ENCODE data around the gene CDH23.

CDH23 gene

GRCh38 chr10:71767420-71768035 lies 370.8 kb downstream of the CDH23 start:
- no peak for FAIRE-seq

- FAIRE-seq = no peak
Observed at GRCh38 chr10:71769279-71769823, 372.6 kb downstream of the CDH23 start.

DNA sequence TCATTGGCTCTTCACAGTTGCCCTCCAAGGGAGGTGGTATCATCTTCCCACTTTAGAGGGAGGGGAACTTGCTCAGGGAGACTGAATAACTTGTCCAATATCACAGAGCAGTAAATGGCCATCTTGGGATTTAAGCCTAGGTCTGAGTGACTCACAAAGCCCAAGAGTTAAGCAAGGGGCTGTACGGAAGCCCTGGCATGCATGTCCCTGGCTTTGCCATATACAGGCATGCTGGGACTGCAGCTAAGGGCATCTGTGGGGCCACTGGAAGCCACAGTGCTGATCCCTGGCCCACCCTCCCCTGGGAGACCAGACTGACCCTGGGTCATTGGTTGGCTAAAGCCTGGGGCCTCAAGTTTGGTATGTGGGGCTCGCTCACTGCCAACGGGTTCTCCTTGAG lies 373.5 kb downstream of the CDH23 start:
- FAIRE-seq = no peak

GRCh38 chr10:71770789-71771188 lies 374.1 kb downstream of the CDH23 start:
- no peak for FAIRE-seq

- no peak for FAIRE-seq
Observed at GRCh38 chr10:71771204-71771603, 374.5 kb downstream of the CDH23 start.

DNA sequence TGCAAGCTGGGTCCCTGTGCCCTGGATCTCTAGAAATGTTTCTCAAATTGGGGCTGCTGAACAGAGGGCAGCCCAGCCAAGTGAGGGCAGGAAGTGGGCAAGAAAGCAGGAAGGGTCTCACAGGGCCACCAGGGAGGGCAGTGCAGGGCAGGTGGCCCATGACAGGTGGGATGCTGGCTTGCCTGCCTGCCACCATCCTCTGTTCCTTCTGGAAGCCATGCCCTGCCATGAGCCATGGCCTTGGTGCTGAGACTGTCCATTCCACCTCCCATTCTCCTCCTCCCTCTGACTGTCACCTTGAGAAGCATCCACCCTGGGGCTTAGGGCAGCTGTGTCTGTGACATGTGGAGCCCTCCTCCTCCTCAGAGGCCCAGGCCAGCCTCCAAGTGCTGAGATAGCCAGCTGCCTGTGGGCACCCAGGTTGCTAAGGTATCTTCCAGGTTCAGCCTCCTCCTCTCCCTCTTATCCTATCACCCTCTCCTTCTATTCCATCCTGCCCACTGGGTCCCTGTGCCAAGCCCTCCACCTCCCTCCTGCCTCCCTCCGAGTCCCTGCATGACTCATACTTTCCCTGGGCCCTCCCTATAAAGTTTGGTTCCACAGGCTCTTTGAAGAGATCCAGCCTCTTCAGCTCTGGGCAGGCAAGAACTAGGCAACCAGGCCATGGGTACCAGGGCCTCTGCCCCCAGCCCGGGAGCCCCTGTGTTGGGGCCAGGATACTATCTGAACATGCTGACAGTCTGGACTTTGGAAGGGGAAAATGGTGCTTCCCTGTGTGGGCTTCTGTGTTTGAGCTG lies 375.3 kb downstream of the CDH23 start:
- no peak for FAIRE-seq

DNA sequence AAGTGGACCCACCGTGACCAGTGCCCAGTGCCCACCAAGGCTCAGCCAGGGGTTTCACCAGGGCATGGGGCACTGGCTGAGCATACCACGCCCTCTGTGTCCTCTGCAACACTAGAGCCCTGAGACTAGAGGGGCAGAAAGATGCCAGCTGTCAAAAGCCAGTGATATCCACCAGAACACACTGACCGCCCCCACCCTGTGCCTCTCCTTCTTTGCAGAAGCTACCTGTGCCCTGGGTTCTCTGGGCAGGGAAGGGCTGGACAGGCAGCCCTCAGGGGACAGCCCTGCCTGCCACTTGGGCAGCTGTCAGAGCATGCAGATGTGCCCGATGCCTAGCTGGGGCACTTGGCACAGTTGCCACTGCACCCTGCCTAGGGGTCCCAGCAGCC lies 376.1 kb downstream of the CDH23 start:
- FAIRE-seq = no peak

DNA sequence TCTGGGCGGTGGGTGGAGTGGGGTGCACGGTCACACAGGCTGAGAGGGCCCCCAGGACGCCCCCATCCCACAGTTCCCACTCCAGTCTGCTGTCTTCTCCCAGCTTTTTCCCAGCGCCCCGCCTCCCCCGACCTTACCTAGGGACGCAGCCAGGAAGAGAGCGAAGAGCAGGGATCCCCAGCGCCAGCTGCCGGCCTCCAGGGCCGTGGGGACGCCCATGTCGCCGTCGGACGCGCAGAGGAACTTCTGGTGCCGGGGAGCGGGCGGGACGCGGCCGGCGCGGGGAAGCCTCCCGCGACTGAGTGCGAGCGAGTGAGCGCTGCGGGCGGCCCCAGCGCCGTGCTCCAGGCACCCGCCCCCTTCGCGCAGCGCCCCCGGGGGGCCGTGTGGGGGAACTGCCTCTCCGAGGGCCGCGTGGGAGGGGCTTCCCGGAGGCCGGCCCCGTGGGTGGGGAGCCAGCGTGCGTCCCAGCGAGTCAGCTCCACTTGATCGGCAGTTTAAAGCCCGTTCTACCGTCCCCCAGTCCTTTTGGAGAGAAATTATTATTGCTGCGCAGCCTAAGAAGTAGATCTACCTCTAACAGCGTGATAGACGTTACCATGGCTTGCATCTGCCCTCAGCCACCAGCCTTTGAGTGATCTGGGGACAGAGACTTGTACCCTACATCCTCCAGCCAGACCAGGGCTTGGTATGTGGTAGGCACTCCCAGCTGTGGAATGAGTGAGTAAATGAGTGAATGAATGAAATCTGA lies 376.7 kb downstream of the CDH23 start, which contains the start of gene VSIR:
Gene VSIR, minus strand, starts transcription at position 300 of the 751 bp plus-strand sequence. Its CDS starts 81 bp downstream, at position 219.
- no peak for FAIRE-seq

GRCh38 chr10:71774916-71775702 lies 378.4 kb downstream of the CDH23 start:
- no peak for FAIRE-seq

- no peak for FAIRE-seq
Observed at GRCh38 chr10:71776481-71776925, 379.8 kb downstream of the CDH23 start.

GRCh38 chr10:71777213-71777985 lies 380.7 kb downstream of the CDH23 start:
- no peak for FAIRE-seq

DNA sequence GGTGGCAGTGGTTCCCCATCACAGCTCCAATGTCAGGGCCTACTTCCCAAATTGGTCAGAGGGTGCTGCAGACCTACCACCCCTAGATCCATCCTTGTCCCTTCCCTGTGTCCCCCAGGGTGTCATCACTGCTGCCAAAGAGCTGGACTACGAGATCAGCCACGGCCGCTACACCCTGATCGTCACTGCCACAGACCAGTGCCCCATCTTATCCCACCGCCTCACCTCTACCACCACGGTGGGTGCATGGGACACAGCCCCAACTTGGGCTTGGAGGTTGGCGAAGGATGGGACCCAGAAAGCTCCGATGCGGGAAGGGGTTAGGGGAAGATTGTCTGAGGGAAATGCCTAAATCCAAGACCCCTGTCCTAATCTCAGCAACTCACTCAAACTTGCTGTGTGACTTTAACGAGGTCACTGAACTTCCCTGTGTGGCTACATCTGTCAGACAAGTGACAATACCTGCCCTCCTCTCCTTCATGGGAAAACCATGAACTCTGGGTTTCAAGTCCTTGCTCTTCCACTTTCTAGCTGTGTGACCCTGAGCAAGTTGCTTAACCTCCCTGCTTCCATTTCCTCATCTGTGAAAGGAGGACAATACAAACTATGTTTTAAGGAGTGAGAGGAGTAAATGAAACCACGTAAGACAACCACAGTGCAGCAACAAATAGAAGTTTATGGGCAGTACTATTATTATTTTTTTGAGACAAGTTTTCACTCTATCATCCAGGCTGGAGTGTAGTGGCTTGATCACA lies 381.5 kb downstream of the CDH23 start:
- no peak for FAIRE-seq

DNA sequence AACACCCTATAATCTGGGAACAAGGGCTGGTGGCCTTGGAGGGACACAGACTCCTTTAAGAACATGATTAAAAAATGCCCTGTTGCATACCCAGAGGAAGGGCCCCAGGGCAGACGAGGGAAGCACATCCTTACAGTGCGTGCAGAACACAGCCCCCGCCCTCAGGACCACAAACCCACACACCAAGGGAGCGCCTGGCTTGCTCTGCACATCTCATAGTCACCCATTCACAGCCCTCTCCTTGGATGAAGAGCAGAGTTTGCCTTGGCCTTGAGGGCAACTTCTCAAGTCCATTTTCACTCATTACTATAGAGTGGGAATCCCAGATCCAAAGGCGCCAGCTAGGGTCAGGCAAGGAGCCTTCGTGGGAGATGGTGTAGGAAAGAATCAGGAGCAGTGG lies 382.9 kb downstream of the CDH23 start:
- FAIRE-seq = no peak

GRCh38 chr10:71780156-71780555 lies 383.4 kb downstream of the CDH23 start:
- no peak for FAIRE-seq

DNA sequence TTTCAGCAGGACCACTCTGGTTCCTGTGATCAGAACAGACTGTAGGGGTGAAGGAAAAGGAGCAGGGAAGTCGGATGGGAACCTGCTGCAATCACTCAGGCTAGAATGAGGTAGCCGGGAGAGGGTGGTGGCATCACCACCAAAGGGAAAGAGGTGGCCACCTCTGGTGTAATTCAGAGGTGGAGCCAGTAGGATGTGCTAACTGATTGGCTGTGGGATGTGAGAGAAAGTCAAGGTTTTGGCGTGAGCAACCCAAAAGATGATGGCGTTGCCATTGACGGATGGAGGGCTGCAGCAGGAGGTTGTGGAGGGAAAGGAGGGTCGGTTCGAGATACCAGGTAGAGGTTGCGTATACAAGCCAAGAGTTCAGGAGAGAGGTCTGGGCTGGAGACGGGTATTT lies 384.0 kb downstream of the CDH23 start:
- FAIRE-seq = no peak

GRCh38 chr10:71782221-71782916 lies 385.6 kb downstream of the CDH23 start:
- FAIRE-seq = no peak

DNA sequence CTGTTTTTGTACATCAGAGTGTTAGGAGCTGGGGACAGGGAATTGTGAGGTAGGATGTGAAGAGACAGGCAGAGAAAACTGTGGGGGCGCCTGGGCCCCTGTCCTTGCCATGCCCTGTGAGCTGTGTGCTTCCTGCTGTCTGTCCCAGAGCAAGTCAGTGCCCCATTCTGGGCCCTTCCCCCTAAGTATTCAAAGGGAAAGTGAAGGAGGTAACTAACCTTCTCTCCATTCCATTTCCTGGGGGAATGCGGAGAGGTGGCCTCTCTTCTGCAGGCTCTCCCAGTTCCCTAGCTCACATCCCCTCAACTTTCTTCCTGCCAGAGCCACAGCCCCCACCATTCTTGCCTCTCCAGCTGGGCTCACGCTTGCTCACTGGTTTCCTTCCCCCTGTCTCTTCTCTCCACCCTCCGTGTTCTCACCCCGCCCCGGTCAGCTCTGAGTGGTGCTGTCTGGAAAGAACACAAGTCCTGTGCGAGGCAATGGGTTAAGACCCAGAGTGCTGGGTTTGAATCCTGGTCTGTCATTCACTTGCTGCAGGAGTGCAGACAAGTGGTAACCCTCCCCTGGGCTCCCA lies 386.3 kb downstream of the CDH23 start:
- no peak for FAIRE-seq

- no peak for FAIRE-seq
Observed at GRCh38 chr10:71783917-71784678, 387.4 kb downstream of the CDH23 start.

- no peak for FAIRE-seq
Observed at GRCh38 chr10:71784679-71785272, 388.1 kb downstream of the CDH23 start.
